H9 (cell line): Measurements from ENCODE around the gene PTPMT1. TPM values are rescaled to one million over a fixed set of nuclear protein-coding genes. Genes with fewer than 3 reads are reported as not detected.

ENCODE experiments used
- DNase-seq: peaks from one replicate; pipeline ENCODE4 v3.0.0-alpha.2; 2017
- H2AFZ ChIP-seq: one replicate; pipeline ENCODE4 v1.6.1; 2013; ENCODE audit warnings: mild to moderate bottlenecking, low read length, control low read depth, moderate library complexity
- H2AK5ac ChIP-seq: 2 replicates; pipeline ENCODE4 v1.6.1; 2013; ENCODE audit warnings: low read length, control low read depth, mixed read lengths; ENCODE audit not compliant: insufficient read length
- H2BK120ac ChIP-seq: one replicate; pipeline ENCODE4 v1.6.1; 2013; ENCODE audit warnings: low read depth, mild to moderate bottlenecking, low read length, control low read depth, inconsistent platforms; ENCODE audit not compliant: poor library complexity, severe bottlenecking
- H2BK12ac ChIP-seq: 2 replicates; pipeline ENCODE4 v1.6.1; 2013; ENCODE audit warnings: low read length, control low read depth, mixed read lengths, low read depth; ENCODE audit not compliant: insufficient read length
- H2BK15ac ChIP-seq: 2 replicates; pipeline ENCODE4 v1.6.1; 2013; ENCODE audit warnings: low read depth, low read length, control low read depth
- H2BK20ac ChIP-seq: one replicate; pipeline ENCODE4 v1.6.1; 2013; ENCODE audit warnings: low read depth, mild to moderate bottlenecking, low read length, control low read depth, inconsistent platforms; ENCODE audit not compliant: poor library complexity, severe bottlenecking
- H2BK5ac ChIP-seq: 2 replicates; pipeline ENCODE4 v1.6.1; 2013; ENCODE audit warnings: low read length, control low read depth, mixed read lengths; ENCODE audit not compliant: insufficient read length
- H3K14ac ChIP-seq: 2 replicates; pipeline ENCODE4 v1.6.1; 2013; ENCODE audit warnings: low read length, control low read depth; ENCODE audit not compliant: insufficient read depth
- H3K18ac ChIP-seq: 2 replicates; pipeline ENCODE4 v1.6.1; 2013; ENCODE audit warnings: low read depth, mild to moderate bottlenecking, mixed read lengths, low read length, control low read depth; ENCODE audit not compliant: insufficient read length
- H3K23ac ChIP-seq: 2 replicates; pipeline ENCODE4 v1.6.1; 2013; ENCODE audit warnings: low read length, control low read depth, mixed read lengths, low read depth; ENCODE audit not compliant: insufficient read length
- H3K23me2 ChIP-seq: 2 replicates; pipeline ENCODE4 v1.6.1; 2013; ENCODE audit warnings: low read depth, mild to moderate bottlenecking, mixed read lengths, low read length, control low read depth; ENCODE audit not compliant: insufficient read length, poor library complexity, severe bottlenecking
- H3K27ac ChIP-seq: 2 replicates; pipeline ENCODE4 v1.5.1; 2013; ENCODE audit warnings: low read length, control low read depth, mixed read lengths, low read depth; ENCODE audit not compliant: insufficient read length
- H3K27me3 ChIP-seq: 2 replicates; pipeline ENCODE4 v1.6.1; 2013; ENCODE audit warnings: low read length, control low read depth, inconsistent platforms; ENCODE audit not compliant: insufficient read depth
- H3K4ac ChIP-seq: 2 replicates; pipeline ENCODE4 v1.6.1; 2013; ENCODE audit warnings: low read depth, mild to moderate bottlenecking, control low read depth, inconsistent platforms, low read length, moderate library complexity
- H3K4me1 ChIP-seq: 2 replicates; pipeline ENCODE4 v1.6.1; 2013; ENCODE audit warnings: low read length, control low read depth, inconsistent platforms; ENCODE audit not compliant: insufficient read depth
- H3K4me2 ChIP-seq: 2 replicates; pipeline ENCODE4 v1.6.1; 2013; ENCODE audit warnings: low read length, control low read depth, mixed read lengths; ENCODE audit not compliant: insufficient read length, insufficient read depth
- H3K56ac ChIP-seq: 2 replicates; pipeline ENCODE4 v1.6.1; 2013; ENCODE audit warnings: low read depth, mild to moderate bottlenecking, mixed read lengths, low read length, control low read depth; ENCODE audit not compliant: insufficient read length
- H3K79me1 ChIP-seq: 2 replicates; pipeline ENCODE4 v1.6.1; 2013; ENCODE audit warnings: low read depth, mild to moderate bottlenecking, moderate library complexity, low read length, control low read depth, inconsistent platforms; ENCODE audit not compliant: insufficient read depth, poor library complexity, severe bottlenecking
- H3K79me2 ChIP-seq: 2 replicates; pipeline ENCODE4 v1.6.1; 2013; ENCODE audit warnings: low read length, control low read depth, inconsistent platforms; ENCODE audit not compliant: insufficient read depth
- H3K9ac ChIP-seq: 2 replicates; pipeline ENCODE4 v1.6.1; 2013; ENCODE audit warnings: low read length, control low read depth, mixed read lengths; ENCODE audit not compliant: insufficient read length; ENCODE audit errors: extremely low read depth
- H3K9me3 ChIP-seq: one replicate; pipeline ENCODE4 v1.6.1; 2013; ENCODE audit warnings: low read depth, low read length, inconsistent platforms; ENCODE audit not compliant: control insufficient read depth
- H3T11ph ChIP-seq: one replicate; pipeline ENCODE4 v1.6.1; 2013; ENCODE audit warnings: mild to moderate bottlenecking, low read length, control low read depth, inconsistent platforms
- H4K20me1 ChIP-seq: one replicate; pipeline ENCODE4 v1.6.1; 2013; ENCODE audit not compliant: control insufficient read depth, insufficient read length, insufficient read depth
- H4K5ac ChIP-seq: 2 replicates; pipeline ENCODE4 v1.6.1; 2013; ENCODE audit warnings: low read depth, mild to moderate bottlenecking, mixed read lengths, low read length, control low read depth; ENCODE audit not compliant: insufficient read length
- H4K8ac ChIP-seq: replicated peaks from 2 replicates; pipeline ENCODE4 v1.6.1; 2013; ENCODE audit warnings: low read length, control low read depth, mixed read lengths, low read depth; ENCODE audit not compliant: insufficient read length
- H4K91ac ChIP-seq: 2 replicates; pipeline ENCODE4 v1.6.1; 2013; ENCODE audit warnings: low read depth, mild to moderate bottlenecking, moderate library complexity, mixed read lengths, low read length, control low read depth; ENCODE audit not compliant: insufficient read length
- H3K27ac Mint-ChIP-seq, 3 experiments: 2 replicates in 2 of 3; 3 replicates in 1 of 3; pipeline ENCODE4 v1.8.0; 2020 to 2021; ENCODE audit warnings: mixed read lengths in 3 of 3, mild to moderate bottlenecking in 1 of 3, moderate library complexity in 1 of 3
- H3K27me3 Mint-ChIP-seq: 2 replicates; pipeline ENCODE4 v1.8.0; 2021; ENCODE audit warnings: low read depth, mild to moderate bottlenecking, moderate library complexity, mixed read lengths
- H3K36me3 Mint-ChIP-seq, 3 experiments: 2 replicates in 2 of 3; 3 replicates in 1 of 3; pipeline ENCODE4 v1.8.0; 2020 to 2021; ENCODE audit warnings: low read depth in 3 of 3, mixed read lengths in 3 of 3; ENCODE audit not compliant: insufficient read depth in 1 of 3
- H3K4me1 Mint-ChIP-seq, 2 experiments: 2 replicates each; pipeline ENCODE4 v1.8.0; 2020; ENCODE audit warnings: mixed read lengths in 2 of 2
- H3K4me3 Mint-ChIP-seq, 2 experiments: 2 replicates in 1 of 2; 3 replicates in 1 of 2; pipeline ENCODE4 v1.8.0; 2020 to 2021; ENCODE audit warnings: mild to moderate bottlenecking in 2 of 2, mixed read lengths in 2 of 2, moderate library complexity in 1 of 2
- H3K9me3 Mint-ChIP-seq, 2 experiments: 2 replicates in 1 of 2; 3 replicates in 1 of 2; pipeline ENCODE4 v1.8.0; 2020; ENCODE audit warnings: mild to moderate bottlenecking in 2 of 2, mixed read lengths in 2 of 2, moderate library complexity in 1 of 2
- CTCF ChIP-seq: fragments of 200-600 bp; sonication (generic); conservative IDR thresholded peaks from 3 replicates; pipeline ENCODE4 v1.8.0; 2021; ENCODE audit warnings: antibody characterized with exemption, mild to moderate bottlenecking
- WGBS: extraction: QIAGEN DNeasy Blood & Tissue Kit; methylation state at CpG from one replicate; pipeline ENCODE4 v1.1.7; 2013; ENCODE audit warnings: missing lambda C conversion rate, low lambda C conversion rate, mixed read lengths; ENCODE audit not compliant: insufficient read length; ENCODE audit errors: extremely low coverage; 5-methylcytosine and 5-hydroxymethylcytosine counted together
- total RNA-seq: library from RNA; stranded (reverse); gene quantifications from 2 replicates; pipeline ENCODE4 v1.2.1, GENCODE V29; 2021

PTPMT1 gene
- total RNA-seq, 1 experiment from 2014 or later: 72.9 TPM

GRCh38 chr11:47552056-47552565 is 13.3 kb upstream of the PTPMT1 start:
- H3K9me3 Mint-ChIP-seq: peaks cover 0 to 3% of the 10 kb centered on the region in 2 experiments; a peak in 1 of 5 replicates
- Histone ChIP-seq H2BK12ac (no peak overlapping the region), H2AK5ac (no peak overlapping the region), H2BK15ac (no peak overlapping the region), H3K79me1 (no peaks in the 10 kb centered on the region), H3K56ac (no peak overlapping the region), H3K4ac (no peak overlapping the region; the same call in 1 of the 2 replicates), H3K9ac (peak overlapping the region; percentile 84), H3K4me2 (peak overlapping the region; percentile 86), H4K91ac (no peak overlapping the region), H3K27ac (peak overlapping the region; percentile 3), H2AFZ (no peak overlapping the region), H3K23me2 (peaks cover 3% of the 10 kb centered on the region), H3K18ac (peak overlapping the region; percentile 53), H3K27me3 (no peaks in the 10 kb centered on the region), H4K8ac (no peak overlapping the region), H3T11ph (no peak overlapping the region), H4K5ac (no peak overlapping the region), H2BK20ac (no peak overlapping the region), H4K20me1 (no peaks in the 10 kb centered on the region), H3K9me3 (no peaks in the 10 kb centered on the region), H3K14ac (peak overlapping the region; percentile 68), H2BK120ac (no peak overlapping the region), H3K23ac (no peak overlapping the region), H3K79me2 (peaks cover 47% of the 10 kb centered on the region), H2BK5ac (no peak overlapping the region), H3K4me1 (no peaks in the 10 kb centered on the region; the same call in 1 of the 2 replicates)
- WGBS: no CpG with 5 or more reads among the region's 22 CpGs
- DNase-seq: peak; percentile 51
- TF ChIP-seq CTCF: no peak
- peak overlapping the region; percentile 99 to 100 for H3K4me3 Mint-ChIP-seq
- H3K27ac Mint-ChIP-seq: peak overlapping the region; percentile 96 to 100 (median 99)
- peaks cover 2% of the 10 kb centered on the region; the same call in 1 of the 2 replicates for H3K27me3 Mint-ChIP-seq
- peaks cover 14 to 33% (median 19%) of the 10 kb centered on the region in 3 experiments; a peak in 6 of 7 replicates for H3K36me3 Mint-ChIP-seq
- peaks cover 25 to 29% of the 10 kb centered on the region in 2 experiments for H3K4me1 Mint-ChIP-seq
